OCI-LY3 (cell line): Measurements from ENCODE around the gene DUOXA1.
"Not testable (repeated sequence)": the region's sequence is repeated elsewhere in the genome, so short reads cannot be mapped to it uniquely, and the experiment has no call there.

Source experiments
- H2AFZ ChIP-seq: fragments of 200-600, 300-600 bp; shearing (Covaris generic); 2 replicates; pipeline ENCODE4 v1.6.0; 2014; ENCODE audit warnings: antibody characterized with exemption, low read depth, low read length
- H3K27ac ChIP-seq: fragments of 200-600, 300-600 bp; sonication (generic); 2 replicates; pipeline ENCODE4 v1.5.1; 2014; ENCODE audit warnings: mild to moderate bottlenecking, low read length, moderate library complexity, mixed read lengths
- H3K27me3 ChIP-seq: fragments of 200-600, 300-600 bp; sonication (generic); 2 replicates; pipeline ENCODE4 v1.6.1; 2014; ENCODE audit warnings: low read depth, low read length, mixed read lengths
- H3K36me3 ChIP-seq: fragments of 200-600, 300-600 bp; sonication (generic); replicated peaks from 2 replicates; pipeline ENCODE3; 2014; ENCODE audit warnings: low read depth, low read length, mixed read lengths
- H3K4me1 ChIP-seq: fragments of 300-600, 200-600 bp; sonication (generic); 2 replicates; pipeline ENCODE4 v1.6.1; 2014; ENCODE audit warnings: low read length, mixed read lengths
- H3K4me2 ChIP-seq: fragments of 200-600, 300-600 bp; sonication (generic); 2 replicates; pipeline ENCODE4 v1.6.1; 2014; ENCODE audit warnings: low read length, mixed read lengths
- H3K4me3 ChIP-seq: fragments of 300-600, 200-600 bp; sonication (generic); 2 replicates; pipeline ENCODE4 v1.5.1; 2014; ENCODE audit warnings: antibody characterized with exemption, mild to moderate bottlenecking, low read length, moderate library complexity
- H3K79me2 ChIP-seq: fragments of 300-600, 200-600 bp; shearing (Covaris generic); 2 replicates; pipeline ENCODE4 v1.6.1; 2014; ENCODE audit warnings: mild to moderate bottlenecking, low read length, mixed read lengths
- H3K9ac ChIP-seq: fragments of 300-600, 200-600 bp; shearing (Covaris generic); 2 replicates; pipeline ENCODE4 v1.6.0; 2014; ENCODE audit warnings: mild to moderate bottlenecking, low read length, moderate library complexity
- H3K9me3 ChIP-seq: fragments of 200-600, 300-600 bp; shearing (Covaris generic); 2 replicates; pipeline ENCODE4 v1.6.1; 2014; ENCODE audit warnings: low read length, mixed read lengths; ENCODE audit not compliant: insufficient read depth
- H4K20me1 ChIP-seq: fragments of 200-600, 300-600 bp; sonication (generic); 2 replicates; pipeline ENCODE4 v1.6.1; 2016; ENCODE audit warnings: low read length, mixed read lengths; ENCODE audit not compliant: insufficient read depth

DUOXA1 gene

GRCh38 chr15:45079201-45079600, 50.5 kb downstream of the DUOXA1 start:
- H3K27ac ChIP-seq, H3K9ac ChIP-seq, H3K4me3 ChIP-seq, H2AFZ ChIP-seq, H3K4me2 ChIP-seq, H3K4me1 ChIP-seq, H3K36me3 ChIP-seq, H3K27me3 ChIP-seq, H3K9me3 ChIP-seq, H4K20me1 ChIP-seq, H3K79me2 ChIP-seq: not testable (repeated sequence)

GRCh38 chr15:45077391-45077790, 52.3 kb downstream of the DUOXA1 start:
- not testable (repeated sequence) for H4K20me1 ChIP-seq, H3K9me3 ChIP-seq, H3K27ac ChIP-seq, H3K79me2 ChIP-seq, H3K36me3 ChIP-seq, H3K9ac ChIP-seq, H3K4me1 ChIP-seq, H3K4me3 ChIP-seq, H3K4me2 ChIP-seq, H3K27me3 ChIP-seq, H2AFZ ChIP-seq

- H2AFZ ChIP-seq = not testable (repeated sequence)
These were observed 54.0 kb downstream of the DUOXA1 start for GRCh38 chr15:45075440-45076320.

GRCh38 chr15:45073602-45074001, 56.1 kb downstream of the DUOXA1 start:
- not testable (repeated sequence) for H3K27me3 ChIP-seq, H2AFZ ChIP-seq, H3K79me2 ChIP-seq, H3K36me3 ChIP-seq, H3K4me2 ChIP-seq, H3K4me3 ChIP-seq, H4K20me1 ChIP-seq, H3K9me3 ChIP-seq, H3K9ac ChIP-seq, H3K27ac ChIP-seq, H3K4me1 ChIP-seq

More at GRCh38 chr15:45075440-45076320, 54.0 kb downstream of the DUOXA1 start:
- H3K36me3 ChIP-seq, H3K9me3 ChIP-seq, H3K4me3 ChIP-seq, H3K79me2 ChIP-seq, H3K9ac ChIP-seq, H3K4me1 ChIP-seq, H3K4me2 ChIP-seq, H3K27ac ChIP-seq, H3K27me3 ChIP-seq, H4K20me1 ChIP-seq: not testable (repeated sequence)

GRCh38 chr15:45069942-45070360, 59.7 kb downstream of the DUOXA1 start:
- not testable (repeated sequence) for H3K27ac ChIP-seq, H2AFZ ChIP-seq, H3K9me3 ChIP-seq, H3K27me3 ChIP-seq, H3K9ac ChIP-seq, H3K36me3 ChIP-seq, H3K4me1 ChIP-seq, H3K4me2 ChIP-seq, H3K4me3 ChIP-seq, H3K79me2 ChIP-seq, H4K20me1 ChIP-seq
